Caco-2 (cell line): ENCODE results near the gene NPIPB8. TPM values are rescaled to one million over a fixed set of nuclear protein-coding genes. Genes with fewer than 3 reads are reported as not detected.
"Not testable (repeated sequence)": the region's sequence is repeated elsewhere in the genome, so short reads cannot be mapped to it uniquely, and the experiment has no call there.

Experiments
- BruUV-seq: library from RNA; stranded (reverse); fragments of 400-500 nt; replicated peaks from 2 replicates; lab custom pipeline; 2021; lab: Mats Ljungman, UMichigan
- CTCF ChIA-PET: fragments of 300-600 bp; sonication (Branson Sonifier 250); formaldehyde crosslinking; loops from one replicate; lab custom pipeline; 2022; ENCODE audit warnings: antibody characterized with exemption; lab: Charles Lee
- POLR2A ChIA-PET: fragments of 300-600 bp; sonication (Branson Sonifier 250); formaldehyde crosslinking; loops from one replicate; lab custom pipeline; 2022; ENCODE audit warnings: antibody characterized with exemption; lab: Charles Lee
- DNase-seq, 2 experiments: peaks; one replicate each; pipeline versions ENCODE4 v3.0.0 to v3.0.0-alpha.2; 2020 to 2022
- H3K27me3 ChIP-seq: replicated peaks from 2 replicates; pipeline ENCODE4 v1.6.0; 2011; ENCODE audit warnings: low read length; ENCODE audit not compliant: control insufficient read depth, insufficient read depth
- H3K36me3 ChIP-seq: 2 replicates; pipeline ENCODE4 v1.5.1; 2011; ENCODE audit warnings: low read length; ENCODE audit not compliant: control insufficient read depth, insufficient read depth
- H3K4me1 ChIP-seq: fragments of 250-450 bp; sonication (Bioruptor Pico); 2 replicates; pipeline ENCODE4 v1.5.1; 2020; ENCODE audit warnings: mild to moderate bottlenecking
- H3K4me3 ChIP-seq: 2 replicates; pipeline ENCODE4 v1.5.1; 2011; ENCODE audit warnings: low read depth, mild to moderate bottlenecking, control low read depth, low read length
- H3K9me3 ChIP-seq: fragments of 250-450 bp; sonication (Bioruptor Pico); 2 replicates; pipeline ENCODE4 v1.5.1; 2020; ENCODE audit warnings: mild to moderate bottlenecking, moderate library complexity
- H3K27ac Mint-ChIP-seq: one replicate; pipeline ENCODE4 v1.8.0; 2022; ENCODE audit warnings: mixed read lengths; ENCODE audit not compliant: unreplicated experiment
- H3K27me3 Mint-ChIP-seq: one replicate; pipeline ENCODE4 v1.8.0; 2022; ENCODE audit warnings: mixed read lengths; ENCODE audit not compliant: insufficient read depth, unreplicated experiment
- H3K36me3 Mint-ChIP-seq: one replicate; pipeline ENCODE4 v1.8.0; 2022; ENCODE audit warnings: mild to moderate bottlenecking, mixed read lengths; ENCODE audit not compliant: insufficient read depth, unreplicated experiment
- H3K4me1 Mint-ChIP-seq: one replicate; pipeline ENCODE4 v1.8.0; 2022; ENCODE audit warnings: low read depth, mixed read lengths; ENCODE audit not compliant: unreplicated experiment
- H3K4me3 Mint-ChIP-seq: one replicate; pipeline ENCODE4 v1.8.0; 2022; ENCODE audit warnings: mild to moderate bottlenecking, moderate library complexity, mixed read lengths; ENCODE audit not compliant: unreplicated experiment
- H3K9me3 Mint-ChIP-seq: one replicate; pipeline ENCODE4 v1.8.0; 2022; ENCODE audit warnings: mixed read lengths; ENCODE audit not compliant: unreplicated experiment
- intact Hi-C: fragments of 100-400 bp; cut with micrococcal nuclease; formaldehyde crosslinking; loops from one replicate; pipeline ENCODE4 v1.10.0; 2022; ENCODE audit not compliant: unreplicated experiment
- total RNA-seq: library from RNA; stranded (reverse); gene quantifications from 2 replicates; pipeline ENCODE4 v1.2.3, GENCODE V29; 2022

NPIPB8 gene
- total RNA-seq, 1 experiment from 2014 or later, result 0.48 TPM

- H3K4me3 Mint-ChIP-seq, H3K9me3 ChIP-seq, BruUV-seq, DNase-seq, H3K36me3 Mint-ChIP-seq, H3K4me3 ChIP-seq, H3K27me3 ChIP-seq, H3K9me3 Mint-ChIP-seq, H3K36me3 ChIP-seq, H3K27me3 Mint-ChIP-seq, H3K27ac Mint-ChIP-seq, H3K4me1 Mint-ChIP-seq, intact Hi-C loops, CTCF ChIA-PET, H3K4me1 ChIP-seq, POLR2A ChIA-PET: not testable (repeated sequence)
Observed at GRCh38 chr16:28700349-28700748, 62.5 kb downstream of the NPIPB8 start.

DNA sequence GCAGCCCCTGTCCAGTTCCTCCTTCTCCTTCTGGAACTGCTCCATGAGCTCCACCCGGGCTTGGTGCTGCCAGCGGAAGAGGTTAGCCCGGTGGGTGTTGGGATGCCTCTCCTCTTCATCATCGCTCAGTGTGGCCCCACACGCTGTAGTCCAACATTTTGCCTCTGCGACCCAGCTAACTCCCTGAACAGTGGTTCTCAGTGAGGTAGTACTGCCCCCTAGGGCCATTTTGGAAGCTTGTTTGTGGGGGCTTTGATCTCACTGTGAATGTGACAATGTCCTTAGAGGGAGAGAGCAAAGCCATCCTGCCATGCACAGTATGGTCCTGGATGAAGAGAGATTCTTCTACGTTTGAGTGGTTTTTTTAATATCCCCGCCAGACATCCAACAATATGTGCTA, 63.5 kb downstream of the NPIPB8 start:
- H3K4me3 Mint-ChIP-seq, result not testable (repeated sequence)

DNA sequence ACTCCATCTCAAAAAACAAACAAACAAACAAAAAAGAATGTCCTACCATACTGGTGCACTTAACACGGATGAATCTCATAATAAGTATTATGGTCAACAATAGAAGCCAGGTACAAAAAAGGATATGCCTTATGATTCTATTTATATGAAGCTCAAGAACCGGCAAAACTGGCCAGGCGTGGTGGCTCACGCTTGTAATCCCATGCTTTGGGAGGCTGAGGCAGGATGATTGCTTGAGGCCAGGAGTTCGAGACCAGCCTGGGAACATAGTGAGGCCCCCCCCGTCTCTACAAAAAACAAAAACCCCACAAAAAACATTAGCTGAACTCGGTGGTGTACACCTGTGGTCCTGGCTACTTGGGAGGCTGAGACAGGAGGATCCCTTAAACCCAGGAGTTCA, 66.4 kb downstream of the NPIPB8 start:
- H3K27me3 ChIP-seq, H3K9me3 Mint-ChIP-seq, H3K36me3 ChIP-seq, H3K27ac Mint-ChIP-seq, POLR2A ChIA-PET, DNase-seq, H3K4me3 Mint-ChIP-seq, H3K9me3 ChIP-seq, H3K27me3 Mint-ChIP-seq, H3K4me1 ChIP-seq, CTCF ChIA-PET, H3K4me1 Mint-ChIP-seq, H3K4me3 ChIP-seq, BruUV-seq, H3K36me3 Mint-ChIP-seq, intact Hi-C loops: not testable (repeated sequence)

More for the DNA sequence above, 63.5 kb downstream of the NPIPB8 start:
- H3K9me3 ChIP-seq, H3K4me3 ChIP-seq, H3K36me3 Mint-ChIP-seq, H3K4me1 ChIP-seq, H3K27ac Mint-ChIP-seq, BruUV-seq, H3K9me3 Mint-ChIP-seq, H3K36me3 ChIP-seq, POLR2A ChIA-PET, CTCF ChIA-PET, intact Hi-C loops, H3K4me1 Mint-ChIP-seq, H3K27me3 Mint-ChIP-seq, H3K27me3 ChIP-seq, DNase-seq: not testable (repeated sequence)

Other genes starting within 250 kb of the NPIPB8 start
- gene EIF3CL, start 234.2 kb upstream of the NPIPB8 start, total RNA-seq, result 20.4 and 44.6 TPM in 2 replicates
- not detected in 2 replicates for gene NPIPB7, start 165.7 kb upstream of the NPIPB8 start, total RNA-seq
- gene CLN3, start 146.0 kb upstream of the NPIPB8 start, total RNA-seq, result 41.0 and 42.2 TPM in 2 replicates
- 0.61 and 0.63 TPM in 2 replicates for gene APOBR, start 143.4 kb upstream of the NPIPB8 start, total RNA-seq
- gene IL27, start 131.2 kb upstream of the NPIPB8 start, total RNA-seq, result 0.53 and 0.66 TPM in 2 replicates
- 8.8 and 16.6 TPM in 2 replicates for gene NUPR1, start 99.1 kb upstream of the NPIPB8 start, total RNA-seq
- gene SGF29, start 84.1 kb upstream of the NPIPB8 start, total RNA-seq, result 29.8 and 31.1 TPM in 2 replicates
- 0.43 TPM in 1 of 2 replicates, not detected in the other for gene SULT1A2, start 41.0 kb upstream of the NPIPB8 start, total RNA-seq
- 8.9 and 9.1 TPM in 2 replicates for gene SULT1A1, start 28.0 kb upstream of the NPIPB8 start, total RNA-seq
- 777 and 841 TPM in 2 replicates for gene EIF3C, start 73.4 kb downstream of the NPIPB8 start, total RNA-seq
- 0.45 and 0.77 TPM in 2 replicates for gene NPIPB9, start 113.7 kb downstream of the NPIPB8 start, total RNA-seq
- gene ATXN2L, start 184.9 kb downstream of the NPIPB8 start, total RNA-seq, result 329 and 352 TPM in 2 replicates
- 207 and 234 TPM in 2 replicates for gene TUFM, start 208.3 kb downstream of the NPIPB8 start, total RNA-seq
- gene SH2B1, start 225.8 kb downstream of the NPIPB8 start, total RNA-seq, result 37.0 and 46.4 TPM in 2 replicates
- gene ATP2A1, start 240.4 kb downstream of the NPIPB8 start, total RNA-seq, result 2.3 and 2.6 TPM in 2 replicates